ENCODE data around the gene SREBF1. TPM values are rescaled to one million over a fixed set of nuclear protein-coding genes. Genes with fewer than 3 reads are reported as not detected.

Gene SREBF1
- polyA plus RNA-seq, 3 donors, result 38.3 to 60.7 (median 43.5) TPM

DNA sequence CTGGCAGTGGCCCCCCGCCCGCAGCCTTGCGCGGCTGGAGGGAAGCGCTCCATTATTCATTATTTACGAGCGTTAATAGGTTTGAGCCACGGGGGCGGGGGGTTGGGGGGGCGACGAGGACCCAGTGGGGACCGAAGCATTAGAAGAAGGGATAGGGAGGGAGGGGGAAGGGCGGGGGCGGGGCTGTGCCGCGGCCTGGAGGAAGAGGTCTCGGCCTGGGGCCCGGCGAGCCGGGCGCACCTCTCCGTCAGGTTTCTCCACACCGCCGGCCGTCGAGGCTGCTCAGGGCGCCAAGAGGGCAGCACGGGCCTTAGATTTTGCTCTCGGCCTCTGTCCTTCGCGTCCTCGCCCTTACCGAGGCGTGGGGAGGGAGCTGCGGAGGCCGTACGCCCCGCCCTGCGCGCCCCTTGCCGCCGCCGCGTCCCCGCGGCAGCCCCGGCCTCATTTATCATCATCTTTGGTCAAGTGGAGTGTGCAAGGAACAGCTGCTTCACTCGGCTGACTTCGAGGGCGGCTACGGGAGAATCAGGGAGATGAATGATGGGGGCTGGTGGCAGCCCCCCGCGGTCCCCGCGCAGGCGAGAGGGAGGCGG, 54.2 kb downstream of the SREBF1 start:
- peak; percentile 72 for DNase-seq

DNA sequence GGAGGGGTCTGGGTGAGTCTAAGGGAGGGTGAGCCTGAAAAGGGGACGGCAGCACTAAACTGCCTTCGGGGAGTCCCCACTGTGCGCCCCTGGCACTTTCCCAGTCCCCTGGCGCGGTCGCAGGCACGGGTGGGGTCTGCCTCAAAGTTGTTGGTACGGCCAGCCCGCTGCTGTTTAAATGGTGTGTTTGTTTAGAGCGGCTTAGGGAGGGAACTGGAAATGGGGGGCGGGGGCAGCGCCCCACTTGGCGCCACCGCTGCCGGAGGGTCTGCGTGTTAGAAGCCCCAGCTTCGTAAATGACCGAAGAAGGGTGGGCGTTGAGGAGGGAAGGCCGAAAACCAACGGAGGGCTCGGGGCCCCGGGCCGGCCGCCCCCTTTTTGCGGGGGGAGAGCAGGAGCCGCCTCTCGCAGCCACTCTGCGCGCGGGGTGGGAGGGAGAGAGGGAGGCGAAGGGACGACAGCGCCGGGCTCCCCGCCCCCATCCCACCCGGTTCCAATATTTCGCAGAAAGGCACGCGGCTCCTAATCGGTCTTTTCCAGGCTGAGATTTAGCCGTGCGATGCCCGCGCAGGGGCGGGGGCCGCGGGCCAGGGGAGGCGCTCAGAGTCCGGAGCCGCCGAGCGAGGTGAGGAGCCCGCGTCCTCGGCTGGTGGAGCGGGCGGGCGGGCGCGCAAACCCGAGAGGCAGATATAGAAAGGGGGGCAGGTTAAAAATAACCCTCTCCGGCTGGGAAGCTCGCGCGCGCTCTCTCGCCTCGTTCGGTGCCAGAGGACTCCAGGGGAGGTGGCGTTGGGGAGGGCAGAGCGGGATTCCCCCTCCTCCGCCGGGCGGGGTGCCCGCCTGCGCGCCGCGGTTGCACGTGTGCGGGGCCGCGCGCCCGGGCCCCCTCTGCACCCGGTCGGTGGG, 54.9 kb downstream of the SREBF1 start:
- DNase-seq, result no peak

DNA sequence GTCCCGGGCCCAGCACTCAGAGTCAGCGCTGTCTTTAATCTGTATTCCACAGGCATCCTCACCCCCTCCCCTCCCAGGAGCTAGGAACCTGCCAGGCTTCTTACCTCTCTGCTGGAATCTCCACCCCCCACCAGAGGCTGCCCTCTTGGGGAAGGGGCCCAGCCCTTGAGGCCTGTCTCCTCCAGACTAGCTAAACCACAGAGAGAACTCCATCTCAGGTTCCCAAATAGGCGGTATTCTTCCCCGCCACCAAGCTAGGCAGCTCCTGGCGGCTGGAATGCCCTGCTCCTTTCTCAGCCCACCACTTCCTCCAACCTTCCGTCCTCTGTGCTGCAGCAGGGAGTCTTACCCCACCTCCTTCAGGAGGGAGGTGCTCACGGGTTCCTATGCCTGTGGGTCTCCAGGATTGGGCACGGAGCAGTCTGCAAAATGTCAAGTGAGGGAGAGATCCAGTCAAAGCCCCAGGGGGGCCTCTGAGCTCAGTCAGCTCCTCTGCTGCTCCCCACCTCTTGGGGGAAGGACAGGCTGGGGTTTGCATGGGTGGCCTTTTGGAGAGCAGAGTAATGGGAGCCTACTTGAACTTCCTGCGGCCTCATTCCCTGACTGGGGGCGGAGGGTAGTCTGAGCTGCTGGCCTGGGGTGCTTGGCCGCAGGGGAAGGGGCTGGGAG, 55.7 kb downstream of the SREBF1 start:
- peak; percentile 74 for DNase-seq

DNA sequence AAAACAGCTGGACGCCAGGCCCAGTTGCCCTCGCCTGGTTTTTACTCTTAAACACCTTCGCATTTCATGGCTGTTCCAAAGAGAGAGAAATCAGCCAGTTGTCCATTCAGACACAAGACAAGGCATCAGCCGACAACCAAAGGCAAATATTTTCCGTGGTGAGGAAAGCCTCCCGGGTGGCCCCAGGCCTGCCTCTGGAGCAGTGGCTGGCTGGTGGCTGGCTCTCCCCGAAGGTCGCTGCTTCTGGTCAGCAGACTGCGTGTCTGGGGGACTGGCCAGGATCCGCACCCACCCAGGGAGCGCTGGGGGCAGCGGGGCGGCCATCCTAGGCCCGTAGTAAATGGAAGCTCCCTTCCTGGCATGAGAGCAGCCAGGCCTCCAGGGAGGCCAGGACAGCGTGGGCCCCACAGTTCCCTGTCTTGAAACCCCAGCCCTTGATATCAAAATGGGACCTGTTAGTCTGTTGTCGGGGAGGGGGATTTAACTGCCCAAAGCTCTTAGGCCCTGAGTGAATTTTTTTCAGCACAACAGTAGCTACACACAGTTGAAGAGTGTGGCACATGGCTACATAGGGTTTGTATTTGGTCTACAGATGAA, 57.7 kb downstream of the SREBF1 start:
- no peak for DNase-seq

DNA sequence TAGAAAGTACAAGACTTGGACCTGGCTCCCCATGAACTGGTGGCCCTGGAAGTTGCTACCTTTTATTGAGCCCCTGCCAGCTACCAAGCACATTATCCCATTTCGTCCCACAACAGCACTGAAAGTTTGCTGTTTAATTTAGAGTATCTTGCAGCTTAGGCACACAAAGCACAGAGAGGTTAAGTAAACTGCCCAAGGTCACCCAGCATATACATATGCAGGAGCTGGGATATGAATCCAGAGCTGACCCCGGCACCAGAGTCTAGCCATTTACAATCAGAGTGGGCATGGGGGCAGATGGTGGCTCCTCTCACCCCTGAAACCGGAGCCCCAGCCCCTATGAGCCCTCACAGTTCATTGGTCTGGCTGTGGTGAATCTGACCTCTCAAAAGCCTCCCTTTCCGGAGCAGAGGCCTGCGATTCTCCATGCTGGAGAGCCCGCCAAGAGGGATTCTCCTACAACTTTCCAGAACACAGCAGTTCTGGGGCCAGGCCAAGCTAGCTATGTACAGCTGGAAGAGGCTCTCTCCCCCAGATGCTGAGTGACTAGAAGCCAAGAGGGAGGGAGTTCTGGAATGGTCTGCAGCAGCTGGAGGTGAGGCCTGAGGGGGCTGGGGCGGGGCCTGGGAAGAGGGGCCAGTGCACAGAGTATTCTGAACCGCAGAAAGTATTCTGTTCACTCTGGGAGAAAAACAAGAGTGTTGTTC, 58.3 kb downstream of the SREBF1 start:
- peak; percentile 92 for DNase-seq

DNA sequence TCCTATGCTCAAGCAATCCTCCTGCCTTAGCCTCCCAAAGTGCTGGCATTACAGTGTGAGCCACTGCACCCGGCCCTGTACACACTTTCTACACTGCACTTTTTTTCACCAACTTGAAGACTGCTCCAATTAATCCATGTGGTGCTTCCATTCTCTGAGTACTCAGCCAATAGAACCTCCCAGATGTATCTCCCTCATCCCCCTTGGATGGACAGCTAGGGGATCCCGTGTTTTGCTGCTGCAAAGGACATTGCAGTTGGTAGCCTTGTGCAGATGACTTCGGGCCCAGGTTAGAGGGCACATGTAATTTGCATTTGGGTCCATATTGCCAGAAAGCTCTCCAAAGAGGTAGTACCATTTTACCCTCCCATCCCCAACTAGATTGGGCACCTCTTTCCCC, 59.9 kb downstream of the SREBF1 start:
- DNase-seq, result no peak

DNA sequence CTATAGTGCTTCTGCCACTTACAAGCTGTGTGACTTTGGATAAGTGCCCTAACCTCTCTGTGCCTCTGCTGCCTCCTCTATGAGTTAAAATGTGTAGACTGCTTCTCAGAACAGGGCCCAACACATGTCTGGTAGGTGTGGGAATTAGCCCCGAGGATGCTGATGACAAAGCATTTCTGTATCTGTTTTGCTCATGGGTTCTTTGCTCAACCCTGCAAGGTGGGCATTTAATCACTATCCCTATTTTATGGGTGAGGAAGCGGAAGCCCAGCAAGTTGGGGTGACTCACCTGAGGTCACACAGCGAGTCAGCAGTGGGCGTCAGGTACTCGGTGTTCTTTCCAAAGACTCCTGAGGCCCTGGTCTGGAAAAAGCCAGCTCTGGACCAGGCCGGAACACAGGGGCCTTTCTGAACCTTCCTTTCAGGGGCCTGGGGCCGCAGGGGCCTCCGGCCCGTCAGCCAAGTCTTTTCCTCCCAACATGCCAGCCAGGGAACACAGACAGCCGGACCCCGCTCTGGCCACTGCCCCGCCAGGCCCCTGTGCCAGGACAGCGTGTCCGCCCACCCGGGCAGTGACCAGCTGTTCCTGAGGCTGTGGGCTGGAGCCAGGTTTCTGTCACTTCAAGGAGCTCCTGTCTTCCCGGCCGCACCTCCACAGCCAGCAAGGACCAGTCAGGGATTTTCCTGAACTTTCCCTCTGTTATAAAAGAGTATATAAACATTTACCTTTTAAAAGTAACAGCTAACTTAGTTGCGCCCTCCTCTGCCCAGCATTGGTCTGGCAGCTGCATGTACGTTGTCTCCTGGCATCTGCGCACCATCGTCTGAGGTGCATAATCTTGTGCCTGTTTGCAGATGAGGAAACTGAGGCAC, 62.5 kb downstream of the SREBF1 start:
- no peak for DNase-seq

DNA sequence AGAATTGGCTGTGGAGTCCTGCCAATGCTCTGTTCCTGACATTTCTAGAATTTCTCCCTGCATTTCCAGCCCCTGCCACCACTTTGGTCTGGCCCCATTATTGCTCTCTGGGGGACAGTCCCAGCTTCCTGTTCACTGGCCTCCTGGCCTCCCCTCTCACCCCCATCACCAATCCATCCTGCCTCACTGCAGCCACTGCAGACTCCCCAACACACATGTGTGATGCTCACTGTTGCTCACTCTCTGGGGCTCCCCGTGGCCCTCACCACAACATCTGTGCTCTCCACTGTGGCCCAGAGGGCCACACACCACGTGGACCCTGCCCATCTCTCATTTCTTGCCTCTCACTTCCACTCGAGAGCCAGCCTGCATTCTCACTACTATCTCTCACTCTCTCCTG, 64.6 kb downstream of the SREBF1 start:
- DNase-seq, result no peak

DNA sequence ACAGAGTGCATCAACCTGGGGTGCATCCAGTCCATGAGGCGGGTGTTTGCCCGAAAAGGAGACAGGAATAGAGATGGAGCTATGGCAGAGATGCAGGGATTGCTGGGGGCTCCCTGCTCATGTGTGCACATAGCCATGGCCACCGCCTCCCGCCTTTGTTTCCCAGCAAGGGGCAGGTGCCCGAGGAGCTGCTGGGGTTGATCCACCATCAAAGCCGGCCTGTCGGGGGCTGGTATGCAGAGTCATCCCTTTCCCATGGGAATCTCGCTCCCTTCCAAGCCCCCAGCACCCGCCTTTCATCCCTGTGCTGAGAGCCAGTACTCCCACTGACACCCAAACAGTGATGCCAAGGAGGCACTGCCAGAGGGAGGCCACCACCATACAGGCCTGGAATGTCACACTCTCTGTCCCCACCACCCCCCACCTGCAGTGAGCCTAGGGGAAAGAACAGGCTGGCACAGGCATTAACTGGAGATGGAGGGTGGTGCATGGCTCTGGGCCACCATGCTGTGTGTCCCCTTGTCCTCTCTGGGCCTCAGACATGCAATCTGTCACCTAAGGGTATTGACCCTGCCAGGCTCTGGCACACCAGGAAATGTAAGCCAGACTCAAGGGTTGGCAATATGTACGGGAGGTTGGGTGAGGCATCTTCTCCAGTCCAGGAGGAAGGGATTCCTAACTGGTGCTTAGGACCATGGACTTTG, 65.1 kb downstream of the SREBF1 start:
- DNase-seq, result no peak

DNA sequence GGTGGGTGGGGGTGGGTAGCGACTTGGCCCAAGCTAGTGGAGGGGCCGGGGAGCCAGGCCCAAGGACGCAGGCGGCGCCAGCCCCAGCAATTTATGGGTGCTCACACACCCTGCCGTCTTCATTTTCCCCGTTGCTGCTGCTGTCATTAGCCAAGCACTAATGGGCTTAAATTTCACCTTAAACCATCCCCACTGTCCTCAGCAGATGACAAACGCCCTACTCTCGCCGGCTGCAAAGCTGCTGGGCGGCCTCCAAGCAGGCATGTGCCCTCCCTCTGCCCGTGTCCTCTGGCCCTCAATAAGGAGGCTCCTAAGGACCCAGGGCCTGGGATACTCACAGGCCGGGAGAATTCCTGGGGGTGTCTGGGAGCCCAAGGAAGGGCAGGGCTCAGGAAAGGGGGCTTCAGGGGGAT, 66.1 kb downstream of the SREBF1 start:
- no peak for DNase-seq

DNA sequence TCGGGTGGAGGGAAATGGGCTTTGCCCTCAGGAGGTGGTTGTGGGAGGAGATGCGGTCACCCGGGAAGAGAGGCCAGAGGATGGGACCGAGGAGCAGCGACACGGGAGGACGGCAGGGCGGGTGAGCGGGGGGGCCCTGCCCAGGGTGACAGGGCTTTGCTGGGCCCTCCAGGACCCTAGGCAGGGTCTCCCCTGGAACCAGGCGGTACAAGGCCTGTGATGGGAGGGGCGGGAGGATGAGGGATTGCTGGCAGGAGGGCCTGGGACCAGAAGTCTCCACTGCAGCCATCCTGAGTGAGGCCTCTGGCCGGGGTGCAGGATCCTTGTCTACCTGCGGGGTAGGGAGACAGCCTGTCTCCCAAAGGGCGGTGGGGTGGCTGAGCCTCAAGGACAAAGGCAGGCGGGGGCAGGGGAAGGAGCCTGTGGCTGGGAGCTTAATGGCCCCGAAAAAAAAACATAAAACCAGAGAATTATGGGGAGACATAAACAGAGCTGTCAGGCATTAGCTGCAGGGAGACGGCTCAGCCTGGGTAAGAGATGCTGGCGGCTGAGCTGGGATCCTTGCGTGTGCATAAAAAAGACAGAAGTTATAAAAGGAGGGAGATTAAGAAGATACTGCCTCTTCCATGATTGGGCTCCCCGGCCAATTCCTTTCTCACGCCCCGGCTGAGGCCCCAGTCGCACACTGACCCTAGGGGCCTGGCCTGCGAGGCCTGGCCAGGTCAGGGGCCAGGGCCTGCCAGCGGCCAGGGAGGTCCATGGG, 66.7 kb downstream of the SREBF1 start:
- DNase-seq, result peak; percentile 78

DNA sequence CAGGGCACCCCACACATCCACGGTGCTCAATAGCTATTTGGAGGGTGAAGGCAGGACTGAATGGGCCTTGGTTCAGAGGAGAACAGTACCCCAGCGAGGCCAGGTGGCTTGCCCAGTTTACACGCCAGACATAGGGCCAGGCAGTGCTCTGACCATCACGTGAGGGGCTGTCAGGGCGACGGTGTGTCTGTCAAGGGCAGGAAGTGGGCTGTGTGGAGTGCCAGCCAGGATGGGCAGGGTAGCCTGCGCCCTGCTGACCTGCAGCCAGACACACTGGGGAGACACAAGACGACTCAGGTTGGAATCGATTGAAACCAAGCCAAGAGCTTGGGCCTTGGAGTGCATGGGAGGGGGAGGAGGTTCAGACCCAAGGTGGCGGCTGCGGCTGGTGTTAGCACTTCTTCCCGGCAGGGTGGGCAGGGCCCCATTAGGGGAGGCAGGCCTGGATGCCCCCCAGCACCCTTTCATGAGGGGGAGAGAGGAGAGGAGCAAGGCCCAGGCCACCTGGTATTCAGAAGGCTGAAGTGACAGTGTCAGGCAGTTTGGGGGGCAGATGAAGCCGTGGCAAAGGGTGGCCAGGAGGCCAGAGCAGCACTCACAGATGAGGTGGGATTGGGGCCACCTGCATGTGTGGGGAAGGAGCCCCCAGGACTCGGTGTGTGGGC, 68.2 kb downstream of the SREBF1 start:
- no peak for DNase-seq

DNA sequence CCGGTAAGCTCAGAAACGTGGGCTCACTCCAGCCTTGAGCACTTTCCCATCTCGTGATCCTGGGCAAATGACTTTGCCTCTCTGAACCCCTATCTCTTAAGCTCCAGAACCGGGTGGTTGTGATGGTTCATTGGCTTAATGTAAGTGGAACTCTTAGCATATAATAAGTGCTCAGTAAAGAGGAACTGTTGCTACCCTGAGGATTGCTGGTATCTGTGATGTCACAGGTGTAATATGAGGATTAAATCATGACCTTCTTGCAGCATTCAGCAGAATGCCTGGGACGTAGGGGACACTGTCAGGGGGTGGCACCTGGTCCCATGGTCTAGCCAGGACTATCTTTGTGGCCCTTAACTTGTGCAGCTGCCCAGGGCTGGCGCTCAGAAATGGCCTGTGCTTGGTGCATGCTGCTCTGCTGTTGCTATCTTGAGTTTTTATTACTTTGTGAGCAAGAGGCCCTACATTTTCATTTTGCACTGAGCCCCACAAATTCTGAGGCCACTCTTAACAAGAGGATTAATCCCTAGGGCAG, 68.8 kb downstream of the SREBF1 start:
- DNase-seq, result no peak

DNA sequence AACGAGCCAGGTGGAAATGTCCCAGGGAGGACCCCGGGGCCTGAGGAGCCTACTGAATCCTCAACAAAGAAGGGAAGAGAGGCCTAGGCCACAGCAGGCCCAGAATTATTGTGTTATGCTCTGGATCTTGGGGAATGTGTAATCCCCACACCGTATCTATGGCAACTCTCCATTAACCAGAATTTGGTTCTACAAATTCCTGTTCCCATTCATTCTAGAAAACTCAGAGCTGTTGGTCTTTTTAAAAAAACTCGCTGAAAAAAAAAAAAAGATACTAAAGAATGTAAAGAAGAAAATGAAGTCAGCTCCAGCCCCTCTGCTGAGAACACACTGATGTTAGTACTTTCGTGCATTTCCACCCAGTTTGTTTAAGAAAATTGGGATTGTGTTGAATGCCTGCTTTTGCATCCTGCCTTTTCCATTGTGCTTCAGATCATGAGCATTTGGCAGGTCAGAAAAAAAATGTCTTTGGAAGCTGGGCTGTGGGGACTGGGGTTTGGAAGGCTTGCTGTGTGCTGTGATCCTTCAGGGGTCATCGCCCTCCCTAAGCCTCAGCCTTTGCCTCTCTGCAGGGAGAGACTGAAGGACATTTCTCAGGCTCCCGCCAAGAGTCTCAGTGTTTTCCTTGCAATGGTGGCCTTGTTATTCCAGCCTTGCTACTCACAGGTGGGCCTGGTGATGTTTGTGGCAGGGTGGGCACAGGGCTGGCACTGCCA, 69.5 kb downstream of the SREBF1 start:
- no peak for DNase-seq

DNA sequence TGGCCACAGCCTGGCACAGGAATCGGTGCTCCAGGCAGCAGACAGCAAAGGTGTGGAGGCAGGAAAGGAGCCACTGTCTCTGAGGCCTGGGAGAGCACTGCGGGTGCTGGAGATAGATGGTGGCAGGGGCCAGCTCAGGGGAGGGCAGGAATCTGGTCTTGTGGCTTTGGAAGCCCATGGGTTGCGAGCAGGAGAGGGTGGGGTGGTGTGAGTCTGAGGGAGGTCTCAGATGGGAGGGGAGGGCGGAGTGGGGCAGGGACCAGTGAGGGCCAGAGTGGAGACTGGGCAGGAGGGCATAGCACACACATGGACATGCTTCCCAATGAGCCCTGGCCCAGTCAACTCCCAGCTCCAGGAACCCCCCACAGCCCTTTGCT, 70.1 kb downstream of the SREBF1 start:
- no peak for DNase-seq

DNA sequence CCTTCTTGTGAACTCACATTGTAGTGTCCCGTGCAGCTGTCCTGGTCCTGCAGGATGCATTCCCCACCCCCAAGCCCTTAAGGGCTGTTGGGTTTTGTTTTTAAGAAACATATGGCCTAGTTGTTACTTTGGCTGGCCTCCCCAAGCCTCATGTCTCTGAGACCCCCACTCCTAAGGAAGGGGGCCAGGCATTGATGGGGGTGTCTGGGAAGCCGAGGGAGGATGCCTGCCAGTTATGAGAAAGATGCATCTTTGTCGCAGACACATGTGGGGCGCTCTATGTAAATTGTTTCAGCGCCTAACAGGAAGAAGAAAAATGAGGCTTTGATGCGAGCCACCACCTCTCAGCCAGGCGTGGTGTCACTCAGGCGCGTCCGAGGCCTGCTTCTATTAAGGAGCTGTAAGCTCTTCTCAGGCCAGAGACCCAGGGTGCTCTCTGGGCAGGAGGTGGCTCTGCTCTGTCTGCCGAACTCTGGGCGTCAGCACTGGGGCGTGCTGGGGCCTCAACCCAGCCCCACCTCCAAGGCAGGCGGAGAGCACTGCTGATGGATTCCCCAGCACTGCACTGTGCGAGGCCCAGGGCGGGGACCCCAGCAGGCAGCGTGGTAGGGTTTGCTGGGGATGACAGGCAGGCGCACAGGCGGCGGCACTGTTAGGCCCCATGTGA, 70.6 kb downstream of the SREBF1 start:
- no peak for DNase-seq

DNA sequence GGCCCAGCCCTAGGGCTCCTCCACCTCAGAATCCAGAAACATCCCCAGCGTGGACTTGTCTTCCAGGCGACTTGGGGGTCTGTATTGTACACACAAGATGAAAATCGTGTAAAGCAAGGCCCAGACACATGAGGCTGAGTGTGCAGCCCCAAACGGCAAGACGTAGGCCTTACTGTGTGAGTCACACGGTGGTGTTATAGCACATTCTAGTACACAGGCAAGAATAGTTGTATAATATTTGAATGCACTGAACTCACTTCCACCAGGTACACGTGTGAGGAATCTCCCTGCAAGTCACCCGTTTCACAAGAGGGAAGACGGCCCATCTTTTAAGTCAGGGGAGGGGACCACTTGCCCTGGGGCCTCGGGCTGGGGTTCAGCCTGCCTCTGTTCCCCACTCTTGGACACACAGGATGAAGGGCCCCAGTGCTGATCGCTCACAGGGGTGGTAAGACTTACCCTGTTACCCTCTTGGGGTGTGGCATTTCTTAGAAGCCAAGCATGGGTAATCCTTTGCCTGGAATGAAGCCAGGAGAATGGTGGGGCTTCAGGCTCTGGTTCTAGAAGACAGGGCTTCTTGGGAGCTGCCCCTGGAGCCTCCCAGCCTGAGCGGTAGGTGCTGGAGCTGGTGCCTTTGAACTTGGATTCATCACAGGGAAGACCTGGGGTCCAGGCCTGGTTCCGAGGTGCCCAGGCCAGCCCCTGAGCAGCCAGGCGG, 71.3 kb downstream of the SREBF1 start:
- no peak for DNase-seq
